Gastrocnemius medialis (tissue), 4 donors: Measurements from ENCODE around the gene GSK3B.

Experiments
- POLR2A ChIP-seq, 2 donors: fragments of 450-650 bp; IDR thresholded peaks; one replicate each; pipeline ENCODE4 v1.6.1; 2017; ENCODE audit warnings: antibody characterized with exemption in 2 of 2, mild to moderate bottlenecking in 2 of 2, moderate library complexity in 2 of 2
- TF ChIP-seq, protein P1 (sequence below), 5 experiments: fragments of 450-650 bp in 3 of 5; fragments of 200-600 bp in 2 of 5; sonication (generic) in 2 of 5; IDR thresholded peaks in 4 of 5; conservative IDR thresholded peaks in 1 of 5; 1 replicate in 4 of 5; 2 replicates in 1 of 5; pipeline ENCODE4 v1.5.1; 2016 to 2019; ENCODE audit warnings: antibody characterized with exemption in 5 of 5, mild to moderate bottlenecking in 3 of 5, moderate library complexity in 3 of 5

GRCh38 chr3:120089089-120089488, 5.2 kb downstream of the GSK3B start:
- no peak for TF ChIP-seq POLR2A (IDR thresholded peaks at IDR 0.05)
- TF ChIP-seq, protein P1, sequence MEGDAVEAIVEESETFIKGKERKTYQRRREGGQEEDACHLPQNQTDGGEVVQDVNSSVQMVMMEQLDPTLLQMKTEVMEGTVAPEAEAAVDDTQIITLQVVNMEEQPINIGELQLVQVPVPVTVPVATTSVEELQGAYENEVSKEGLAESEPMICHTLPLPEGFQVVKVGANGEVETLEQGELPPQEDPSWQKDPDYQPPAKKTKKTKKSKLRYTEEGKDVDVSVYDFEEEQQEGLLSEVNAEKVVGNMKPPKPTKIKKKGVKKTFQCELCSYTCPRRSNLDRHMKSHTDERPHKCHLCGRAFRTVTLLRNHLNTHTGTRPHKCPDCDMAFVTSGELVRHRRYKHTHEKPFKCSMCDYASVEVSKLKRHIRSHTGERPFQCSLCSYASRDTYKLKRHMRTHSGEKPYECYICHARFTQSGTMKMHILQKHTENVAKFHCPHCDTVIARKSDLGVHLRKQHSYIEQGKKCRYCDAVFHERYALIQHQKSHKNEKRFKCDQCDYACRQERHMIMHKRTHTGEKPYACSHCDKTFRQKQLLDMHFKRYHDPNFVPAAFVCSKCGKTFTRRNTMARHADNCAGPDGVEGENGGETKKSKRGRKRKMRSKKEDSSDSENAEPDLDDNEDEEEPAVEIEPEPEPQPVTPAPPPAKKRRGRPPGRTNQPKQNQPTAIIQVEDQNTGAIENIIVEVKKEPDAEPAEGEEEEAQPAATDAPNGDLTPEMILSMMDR (IDR thresholded peaks at IDR 0.05 in 4 of 5, conservative IDR thresholded peaks at IDR 0.05 in 1 of 5) = no peak
